DOHH2 (cell line): ENCODE measurements around the gene MYCT1.

Experiments
- H3F3A ChIP-seq: fragments of 200-600 bp; sonication (generic), shearing (Covaris generic); 2 replicates; pipeline ENCODE4 v1.6.0; 2016; ENCODE audit warnings: antibody characterized with exemption, mild to moderate bottlenecking; ENCODE audit not compliant: control insufficient read depth, insufficient read depth
- H3K27ac ChIP-seq: fragments of 200-600 bp; sonication (generic); 2 replicates; pipeline ENCODE4 v1.5.1; 2014; ENCODE audit warnings: low read depth, mild to moderate bottlenecking, low read length, moderate library complexity
- H3K27me3 ChIP-seq: fragments of 200-600 bp; sonication (generic); 2 replicates; pipeline ENCODE4 v1.6.1; 2014; ENCODE audit warnings: mild to moderate bottlenecking, low read length, mixed read lengths; ENCODE audit not compliant: control insufficient read depth
- H3K36me3 ChIP-seq: fragments of 200-600 bp; sonication (generic); 2 replicates; pipeline ENCODE4 v1.6.1; 2014; ENCODE audit warnings: mild to moderate bottlenecking, low read length, moderate library complexity, mixed read lengths; ENCODE audit not compliant: control insufficient read depth
- H3K4me1 ChIP-seq: fragments of 200-600 bp; sonication (generic); 2 replicates; pipeline ENCODE4 v1.6.1; 2014; ENCODE audit warnings: mild to moderate bottlenecking, low read length, mixed read lengths; ENCODE audit not compliant: control insufficient read depth
- H3K4me2 ChIP-seq: fragments of 200-600 bp; sonication (generic); 2 replicates; pipeline ENCODE4 v1.6.0; 2014; ENCODE audit warnings: mild to moderate bottlenecking, low read length, moderate library complexity
- H3K4me3 ChIP-seq: fragments of 200-600 bp; sonication (generic); 2 replicates; pipeline ENCODE4 v1.5.1; 2014; ENCODE audit warnings: mild to moderate bottlenecking, low read length, mixed read lengths
- H3K79me2 ChIP-seq: fragments of 200-600 bp; sonication (generic); 2 replicates; pipeline ENCODE4 v1.6.1; 2014; ENCODE audit warnings: mild to moderate bottlenecking, low read length, mixed read lengths; ENCODE audit not compliant: control insufficient read depth
- H3K9me2 ChIP-seq: fragments of 200-600 bp; sonication (generic); replicated peaks from 2 replicates; pipeline ENCODE4 v1.6.1; 2014; ENCODE audit warnings: mild to moderate bottlenecking, low read length, mixed read lengths; ENCODE audit not compliant: control insufficient read depth
- H3K9me3 ChIP-seq: fragments of 200-600 bp; sonication (generic); 2 replicates; pipeline ENCODE4 v1.6.1; 2014; ENCODE audit warnings: antibody characterized with exemption, low read length, mixed read lengths; ENCODE audit not compliant: control insufficient read depth, insufficient read depth
- H4K20me1 ChIP-seq: fragments of 200-600 bp; sonication (generic); 2 replicates; pipeline ENCODE4 v1.6.0; 2014; ENCODE audit warnings: low read depth, mild to moderate bottlenecking, antibody characterized with exemption, low read length, moderate library complexity; ENCODE audit not compliant: control insufficient read depth, insufficient read depth
- CTCF ChIP-seq: fragments of 200-600 bp; sonication (generic); IDR thresholded peaks from one replicate; pipeline ENCODE4 v1.5.1; 2014; ENCODE audit warnings: antibody characterized with exemption, mild to moderate bottlenecking, low read depth, low read length; ENCODE audit not compliant: poor library complexity, severe bottlenecking
- EZH2phosphoT487 ChIP-seq: fragments of 200-600 bp; sonication (generic); IDR thresholded peaks from 2 replicates; pipeline ENCODE4 v1.6.1; 2017; ENCODE audit warnings: borderline replicate concordance, mild to moderate bottlenecking, antibody characterized with exemption, low read length, moderate library complexity, mixed read lengths

Gene MYCT1

GRCh38 chr6:152716322-152716721 is 18.6 kb downstream of the MYCT1 start:
- Histone ChIP-seq H3F3A (no peaks in the 10 kb centered on the region), H3K4me3 (no peak overlapping the region), H3K9me2 (no peaks in the 10 kb centered on the region), H3K27ac (no peak overlapping the region), H3K27me3 (no peaks in the 10 kb centered on the region), H3K9me3 (no peaks in the 10 kb centered on the region), H3K4me2 (no peak overlapping the region), H3K79me2 (no peaks in the 10 kb centered on the region), H4K20me1 (no peaks in the 10 kb centered on the region), H3K36me3 (no peaks in the 10 kb centered on the region), H3K4me1 (no peaks in the 10 kb centered on the region)
- no peak for TF ChIP-seq CTCF
- no peak for TF ChIP-seq EZH2phosphoT487

- TF ChIP-seq CTCF = no peak
- H3K4me1 ChIP-seq = no peaks in the 10 kb centered on the region
- H3F3A ChIP-seq = no peaks in the 10 kb centered on the region
Measured at GRCh38 chr6:152720974-152721373, 23.3 kb downstream of the MYCT1 start.

GRCh38 chr6:152721956-152722355 is 24.3 kb downstream of the MYCT1 start:
- Histone ChIP-seq H3K9me3 (no peaks in the 10 kb centered on the region), H4K20me1 (no peaks in the 10 kb centered on the region), H3F3A (no peaks in the 10 kb centered on the region), H3K27ac (no peak overlapping the region), H3K27me3 (no peaks in the 10 kb centered on the region), H3K9me2 (no peaks in the 10 kb centered on the region), H3K4me2 (no peak overlapping the region), H3K4me3 (no peak overlapping the region), H3K79me2 (no peaks in the 10 kb centered on the region), H3K4me1 (no peaks in the 10 kb centered on the region), H3K36me3 (no peaks in the 10 kb centered on the region)
- no peak for TF ChIP-seq CTCF
- TF ChIP-seq EZH2phosphoT487 = no peak

More at GRCh38 chr6:152720974-152721373, 23.3 kb downstream of the MYCT1 start:
- Histone ChIP-seq H3K9me3 (no peaks in the 10 kb centered on the region), H3K36me3 (no peaks in the 10 kb centered on the region), H3K4me2 (no peak overlapping the region), H3K27me3 (no peaks in the 10 kb centered on the region), H3K27ac (no peak overlapping the region), H3K79me2 (no peaks in the 10 kb centered on the region), H3K9me2 (no peaks in the 10 kb centered on the region), H3K4me3 (no peak overlapping the region), H4K20me1 (no peaks in the 10 kb centered on the region)

- Histone ChIP-seq H3K9me2 (no peaks in the 10 kb centered on the region), H3K4me2 (no peak overlapping the region), H3K27me3 (no peaks in the 10 kb centered on the region), H3K4me1 (no peaks in the 10 kb centered on the region), H4K20me1 (no peaks in the 10 kb centered on the region), H3K79me2 (no peaks in the 10 kb centered on the region), H3K4me3 (no peak overlapping the region), H3K9me3 (no peaks in the 10 kb centered on the region), H3K36me3 (no peaks in the 10 kb centered on the region), H3K27ac (no peak overlapping the region), H3F3A (no peaks in the 10 kb centered on the region)
- TF ChIP-seq CTCF (no peak), EZH2phosphoT487 (no peak)
Measured at GRCh38 chr6:152723398-152723797, 25.7 kb downstream of the MYCT1 start.
